Prostate gland (tissue), 2 donors: Measurements from ENCODE around the gene PDS5B. TPM values are rescaled to one million over a fixed set of nuclear protein-coding genes. Genes with fewer than 3 reads are reported as not detected.

Source experiments
- DNase-seq: peaks from one replicate; pipeline ENCODE4 v3.0.0-alpha.2; 2019; ENCODE audit warnings: low spot score
- H3K27ac ChIP-seq, 2 donors: fragments of 200-600 bp; sonication (generic); 2 replicates each; pipeline ENCODE4 v1.5.1; 2017 to 2019
- H3K27me3 ChIP-seq: fragments of 200-600 bp; sonication (generic); replicated peaks from 2 replicates; pipeline ENCODE4 v1.5.1; 2019; ENCODE audit not compliant: insufficient read depth
- H3K36me3 ChIP-seq, 2 donors: fragments of 200-600 bp; sonication (generic); 1 replicate in 1 of 2; 2 replicates in 1 of 2; pipeline versions ENCODE4 v1.5.1 to v1.8.1; 2017 to 2019
- H3K4me1 ChIP-seq: fragments of 200-600 bp; sonication (generic); replicated peaks from 2 replicates; pipeline ENCODE4 v1.5.1; 2019
- H3K4me3 ChIP-seq, 2 donors: fragments of 200-600 bp; sonication (generic); 2 replicates each; pipeline ENCODE4 v1.5.1; 2017 to 2019
- H3K9me3 ChIP-seq: fragments of 200-600 bp; sonication (generic); 2 replicates; pipeline ENCODE4 v1.5.1; 2017
- CTCF ChIP-seq, 4 experiments: fragments of 200-600 bp in 2 of 4; fragments of 450-650 bp in 2 of 4; sonication (generic) in 2 of 4; IDR thresholded peaks; 1 replicate in 3 of 4; 2 replicates in 1 of 4; pipeline ENCODE4 v1.5.1; 2016 to 2019; ENCODE audit warnings: antibody characterized with exemption in 4 of 4, mild to moderate bottlenecking in 2 of 4, moderate library complexity in 2 of 4
- POLR2A ChIP-seq: fragments of 450-650 bp; IDR thresholded peaks from one replicate; pipeline ENCODE4 v1.6.1; 2016; ENCODE audit warnings: antibody characterized with exemption, mild to moderate bottlenecking
- POLR2AphosphoS5 ChIP-seq: sonication (generic); formaldehyde crosslinking; IDR thresholded peaks from one replicate; pipeline ENCODE4 v1.6.1; 2017; ENCODE audit warnings: antibody characterized with exemption
- WGBS: methylation state at CpG from one replicate; pipeline ENCODE4 v1.1.5; 2018; 5-methylcytosine and 5-hydroxymethylcytosine counted together
- intact Hi-C: fragments of 100-400 bp; cut with DNase I; formaldehyde crosslinking; loops from one replicate; pipeline ENCODE4 v1.14.2; 2022
- total RNA-seq, 2 donors: library from RNA; depleted of rRNA; stranded (reverse); fragments of >200 nt; gene quantifications; one replicate each; pipeline ENCODE4 v1.1.0, GENCODE V29; 2016

The PDS5B gene
- total RNA-seq, 2 donors from 2014 or later, result 37.0 to 63.3 TPM

- no peak for TF ChIP-seq CTCF (IDR thresholded peaks at IDR 0.05)
- no peak for TF ChIP-seq POLR2A
- no peak for TF ChIP-seq POLR2AphosphoS5
- intact Hi-C loops, result no loop called here
- H3K36me3 ChIP-seq, result no peaks in the 10 kb centered on the region
- 79% methylated on average over 2 of the region's 2 CpGs for WGBS
- no peaks in the 10 kb centered on the region for H3K9me3 ChIP-seq
- DNase-seq, result no peak
- H3K4me1 ChIP-seq, result no peaks in the 10 kb centered on the region
- no peak overlapping the region for H3K27ac ChIP-seq
- no peak overlapping the region for H3K4me3 ChIP-seq
- H3K27me3 ChIP-seq, result no peaks in the 10 kb centered on the region
Measured at GRCh38 chr13:32542221-32542620, 44.0 kb upstream of the PDS5B start.

DNA sequence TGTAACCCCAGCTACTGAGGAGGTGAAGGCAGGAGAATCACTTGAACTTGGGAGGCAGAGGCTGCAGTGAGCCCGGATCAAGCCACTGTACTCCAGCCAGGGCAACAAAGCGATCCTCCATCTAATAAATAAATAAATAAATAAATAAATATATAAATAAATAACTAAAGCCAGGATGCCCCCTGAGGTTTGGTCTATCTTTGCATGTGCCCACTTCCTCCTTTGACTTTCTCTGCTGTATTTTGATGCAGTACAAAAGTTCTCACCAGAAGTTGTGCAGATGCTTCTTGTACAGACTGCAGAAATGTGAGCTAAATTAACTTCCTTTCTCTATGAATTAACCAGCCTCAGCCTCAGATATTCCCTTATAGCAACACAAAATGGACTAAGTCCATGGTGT lies 41.2 kb upstream of the PDS5B start:
- TF ChIP-seq POLR2AphosphoS5 (no peak), CTCF (IDR thresholded peaks at IDR 0.05) (no peak), POLR2A (no peak)
- H3K4me3 ChIP-seq, result no peak overlapping the region
- no peaks in the 10 kb centered on the region for H3K4me1 ChIP-seq
- no peaks in the 10 kb centered on the region for H3K9me3 ChIP-seq
- intact Hi-C loops, result no loop called here
- WGBS, result 93% methylated on average over 2 of the region's 2 CpGs
- no peak for DNase-seq
- H3K27ac ChIP-seq, result no peak overlapping the region
- no peaks in the 10 kb centered on the region for H3K27me3 ChIP-seq
- H3K36me3 ChIP-seq, result no peaks in the 10 kb centered on the region

DNA sequence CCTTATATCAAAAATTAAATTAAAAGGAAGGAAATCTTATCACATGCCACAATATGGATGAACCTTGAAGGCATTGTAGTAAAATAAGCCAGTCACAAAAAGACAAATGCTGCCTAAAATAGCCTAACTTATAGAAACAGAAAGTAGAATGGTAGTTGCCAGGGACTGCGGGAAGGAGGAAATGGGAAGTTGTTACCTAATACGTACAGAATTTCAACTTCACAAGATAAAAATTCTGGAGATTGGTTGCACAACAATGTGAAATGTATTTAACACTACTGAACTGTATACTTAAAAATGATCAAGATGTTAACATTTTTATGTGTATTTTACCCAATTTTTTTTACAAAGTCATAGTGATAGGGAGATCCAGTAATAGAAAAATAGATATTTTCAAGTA lies 37.4 kb upstream of the PDS5B start:
- H3K4me3 ChIP-seq, result no peak overlapping the region
- no peaks in the 10 kb centered on the region for H3K9me3 ChIP-seq
- no peak overlapping the region for H3K27ac ChIP-seq
- no peaks in the 10 kb centered on the region for H3K27me3 ChIP-seq
- intact Hi-C loops, result no loop called here
- 54% methylated on average over 2 of the region's 2 CpGs for WGBS
- no peak for TF ChIP-seq CTCF (IDR thresholded peaks at IDR 0.05)
- no peak for TF ChIP-seq POLR2AphosphoS5
- no peak for TF ChIP-seq POLR2A
- H3K4me1 ChIP-seq, result no peaks in the 10 kb centered on the region
- DNase-seq, result no peak
- H3K36me3 ChIP-seq, result no peaks in the 10 kb centered on the region

- no peaks in the 10 kb centered on the region for H3K27me3 ChIP-seq
- no peaks in the 10 kb centered on the region for H3K36me3 ChIP-seq
- H3K27ac ChIP-seq, result no peak overlapping the region
- TF ChIP-seq POLR2A, result no peak
- TF ChIP-seq CTCF (IDR thresholded peaks at IDR 0.05), result no peak
- no peak for TF ChIP-seq POLR2AphosphoS5
- intact Hi-C loops, result no loop called here
- WGBS, result 56% methylated on average over 3 of the region's 3 CpGs
- DNase-seq, result no peak
- H3K9me3 ChIP-seq, result no peaks in the 10 kb centered on the region
- no peaks in the 10 kb centered on the region for H3K4me1 ChIP-seq
- no peak overlapping the region for H3K4me3 ChIP-seq
Measured at GRCh38 chr13:32549788-32550187, 36.5 kb upstream of the PDS5B start.

GRCh38 chr13:32553720-32554119 lies 32.5 kb upstream of the PDS5B start:
- no peaks in the 10 kb centered on the region for H3K36me3 ChIP-seq
- no peak overlapping the region for H3K4me3 ChIP-seq
- DNase-seq, result no peak
- H3K27me3 ChIP-seq, result no peaks in the 10 kb centered on the region
- intact Hi-C loops, result no loop called here
- H3K27ac ChIP-seq, result no peak overlapping the region
- H3K4me1 ChIP-seq, result no peaks in the 10 kb centered on the region
- H3K9me3 ChIP-seq, result no peaks in the 10 kb centered on the region
- WGBS, result 94% methylated on average over 1 of the region's 1 CpG
- TF ChIP-seq POLR2A (no peak), POLR2AphosphoS5 (no peak), CTCF (IDR thresholded peaks at IDR 0.05) (no peak)
